Stimulated activated memory B cell treated with anti-CD40 and anti-IgM and Interleukin-4, amounts not matched to agents 10 μg/mL and 1 μg/mL and 100 μg/mL, for 72 hours (primary cell): Measurements from ENCODE around the gene ATG13.

Source experiments
- ATAC-seq: fragments of 150-1000 bp; cut with Tn5 transposase; 2 replicates; pipeline ENCODE4 v1.10.0; 2021
- H3K27ac Mint-ChIP-seq: one replicate; pipeline ENCODE4 v1.8.0; 2022; ENCODE audit warnings: mild to moderate bottlenecking, mixed read lengths
- H3K27me3 Mint-ChIP-seq: one replicate; pipeline ENCODE4 v1.8.0; 2022; ENCODE audit warnings: mixed read lengths
- H3K36me3 Mint-ChIP-seq: one replicate; pipeline ENCODE4 v1.8.0; 2022; ENCODE audit warnings: mixed read lengths
- H3K4me1 Mint-ChIP-seq: one replicate; pipeline ENCODE4 v1.8.0; 2022; ENCODE audit warnings: mixed read lengths
- H3K4me3 Mint-ChIP-seq: one replicate; pipeline ENCODE4 v1.8.0; 2022; ENCODE audit warnings: mild to moderate bottlenecking, moderate library complexity, mixed read lengths
- H3K9me3 Mint-ChIP-seq: one replicate; pipeline ENCODE4 v1.8.0; 2022; ENCODE audit warnings: mixed read lengths

The ATG13 gene

GRCh38 chr11:46630237-46630636 is 12.9 kb downstream of the ATG13 start:
- no peaks in the 10 kb centered on the region for H3K4me1 Mint-ChIP-seq
- H3K9me3 Mint-ChIP-seq = no peaks in the 10 kb centered on the region
- H3K4me3 Mint-ChIP-seq = no peak overlapping the region
- H3K27me3 Mint-ChIP-seq = no peaks in the 10 kb centered on the region
- ATAC-seq = no peak
- no peak overlapping the region for H3K27ac Mint-ChIP-seq
- H3K36me3 Mint-ChIP-seq = peaks cover 26% of the 10 kb centered on the region

DNA sequence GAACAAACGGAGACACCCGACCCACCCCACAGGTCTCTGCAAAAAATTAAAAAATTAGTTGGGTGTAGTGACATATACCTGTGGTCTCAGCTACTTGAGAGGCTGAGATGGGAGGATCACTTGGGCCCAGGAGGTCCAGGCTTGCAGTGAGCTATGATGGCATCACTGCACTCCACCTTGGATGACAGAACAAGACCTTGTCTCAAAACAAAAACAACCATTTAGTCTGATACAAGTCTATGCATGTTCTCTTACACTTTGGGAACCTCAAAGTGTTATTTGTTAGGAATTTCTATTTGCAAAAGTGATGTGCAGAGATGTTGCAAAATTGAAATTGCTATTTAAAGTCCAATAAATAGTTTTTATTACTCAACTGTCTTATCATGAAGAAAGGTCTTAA is 14.3 kb downstream of the ATG13 start:
- H3K9me3 Mint-ChIP-seq = no peaks in the 10 kb centered on the region
- no peak overlapping the region for H3K4me3 Mint-ChIP-seq
- no peak overlapping the region for H3K27ac Mint-ChIP-seq
- no peaks in the 10 kb centered on the region for H3K4me1 Mint-ChIP-seq
- H3K27me3 Mint-ChIP-seq = no peaks in the 10 kb centered on the region
- no peak for ATAC-seq
- peaks cover 25% of the 10 kb centered on the region for H3K36me3 Mint-ChIP-seq

GRCh38 chr11:46632502-46632901 is 15.1 kb downstream of the ATG13 start:
- H3K9me3 Mint-ChIP-seq = no peaks in the 10 kb centered on the region
- no peak for ATAC-seq
- no peaks in the 10 kb centered on the region for H3K27me3 Mint-ChIP-seq
- H3K36me3 Mint-ChIP-seq = peaks cover 27% of the 10 kb centered on the region
- no peak overlapping the region for H3K4me3 Mint-ChIP-seq
- no peaks in the 10 kb centered on the region for H3K4me1 Mint-ChIP-seq
- H3K27ac Mint-ChIP-seq = no peak overlapping the region

DNA sequence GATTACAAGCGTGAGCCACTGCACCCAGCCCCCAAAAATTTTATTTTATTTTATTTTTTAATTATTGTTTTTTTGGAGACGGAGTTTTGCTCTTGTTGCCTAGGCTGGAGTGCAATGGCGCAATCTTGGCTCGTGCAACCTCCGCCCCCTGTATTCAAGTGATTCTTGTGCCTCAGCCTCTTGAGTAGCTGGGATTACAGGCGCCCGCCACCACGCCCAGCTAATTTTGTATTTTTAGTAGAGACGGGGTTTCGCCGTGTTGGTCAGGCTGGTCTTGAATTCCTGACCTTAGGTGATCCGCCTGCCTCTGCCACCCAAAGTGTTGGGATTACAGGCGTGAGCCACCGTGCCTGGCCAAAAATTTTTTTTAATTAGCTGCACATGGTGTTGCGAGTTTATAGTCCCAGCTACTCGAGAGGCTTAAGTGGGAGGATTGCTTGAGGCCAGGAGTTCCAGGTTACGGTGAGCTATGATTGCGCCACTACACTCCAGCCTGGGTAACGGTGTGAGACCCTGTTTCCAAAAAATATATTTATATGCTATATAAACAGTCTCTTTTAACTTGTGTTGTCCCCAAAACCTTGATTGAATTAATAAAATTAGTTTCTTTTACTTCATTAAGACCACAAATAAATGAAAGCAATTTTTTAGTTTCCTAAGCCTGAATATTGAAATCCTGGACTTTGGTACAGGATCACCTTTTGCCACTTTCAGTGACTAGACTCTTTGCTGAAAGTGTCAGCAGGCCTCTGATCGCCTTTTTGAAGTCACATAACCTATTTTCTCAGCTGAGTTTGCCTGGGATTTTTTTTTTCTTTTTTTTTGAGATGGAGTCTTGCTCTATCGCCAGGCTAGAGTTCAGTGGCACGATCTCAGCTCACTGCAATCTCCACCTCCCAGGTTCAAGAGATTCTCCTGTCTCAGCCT is 16.2 kb downstream of the ATG13 start:
- H3K9me3 Mint-ChIP-seq = no peaks in the 10 kb centered on the region
- H3K36me3 Mint-ChIP-seq = peaks cover 34% of the 10 kb centered on the region
- H3K27ac Mint-ChIP-seq = no peak overlapping the region
- no peak overlapping the region for H3K4me3 Mint-ChIP-seq
- ATAC-seq = no peak
- no peaks in the 10 kb centered on the region for H3K27me3 Mint-ChIP-seq
- H3K4me1 Mint-ChIP-seq = no peaks in the 10 kb centered on the region

GRCh38 chr11:46635557-46636139 is 18.3 kb downstream of the ATG13 start:
- H3K27ac Mint-ChIP-seq = no peak overlapping the region
- no peak for ATAC-seq
- H3K36me3 Mint-ChIP-seq = peaks cover 50% of the 10 kb centered on the region
- H3K4me3 Mint-ChIP-seq = no peak overlapping the region
- H3K4me1 Mint-ChIP-seq = no peaks in the 10 kb centered on the region
- no peaks in the 10 kb centered on the region for H3K27me3 Mint-ChIP-seq
- no peaks in the 10 kb centered on the region for H3K9me3 Mint-ChIP-seq

- H3K36me3 Mint-ChIP-seq = peaks cover 41% of the 10 kb centered on the region
- no peaks in the 10 kb centered on the region for H3K4me1 Mint-ChIP-seq
- no peaks in the 10 kb centered on the region for H3K9me3 Mint-ChIP-seq
- no peak for ATAC-seq
- H3K4me3 Mint-ChIP-seq = no peak overlapping the region
- no peak overlapping the region for H3K27ac Mint-ChIP-seq
- H3K27me3 Mint-ChIP-seq = no peaks in the 10 kb centered on the region
Measured at GRCh38 chr11:46637546-46637945, 20.2 kb downstream of the ATG13 start.

- Mint-ChIP-seq H3K27me3 (no peaks in the 10 kb centered on the region), H3K4me1 (no peaks in the 10 kb centered on the region), H3K27ac (no peak overlapping the region), H3K4me3 (no peak overlapping the region), H3K36me3 (peaks cover 51% of the 10 kb centered on the region), H3K9me3 (no peaks in the 10 kb centered on the region)
- no peak for ATAC-seq
Measured at GRCh38 chr11:46639197-46639839, 22.0 kb downstream of the ATG13 start.

GRCh38 chr11:46640036-46640788 is 22.9 kb downstream of the ATG13 start:
- no peak for ATAC-seq
- Mint-ChIP-seq H3K27me3 (no peaks in the 10 kb centered on the region), H3K9me3 (no peaks in the 10 kb centered on the region), H3K27ac (no peak overlapping the region), H3K36me3 (peaks cover 58% of the 10 kb centered on the region), H3K4me3 (no peak overlapping the region), H3K4me1 (no peaks in the 10 kb centered on the region)

GRCh38 chr11:46641639-46642038 is 24.3 kb downstream of the ATG13 start:
- no peaks in the 10 kb centered on the region for H3K9me3 Mint-ChIP-seq
- no peaks in the 10 kb centered on the region for H3K27me3 Mint-ChIP-seq
- H3K4me3 Mint-ChIP-seq = no peak overlapping the region
- no peak overlapping the region for H3K27ac Mint-ChIP-seq
- ATAC-seq = no peak
- H3K4me1 Mint-ChIP-seq = no peaks in the 10 kb centered on the region
- H3K36me3 Mint-ChIP-seq = peaks cover 63% of the 10 kb centered on the region

GRCh38 chr11:46642627-46643335 is 25.4 kb downstream of the ATG13 start:
- Mint-ChIP-seq H3K9me3 (no peaks in the 10 kb centered on the region), H3K36me3 (peaks cover 58% of the 10 kb centered on the region), H3K27me3 (no peaks in the 10 kb centered on the region), H3K4me1 (no peaks in the 10 kb centered on the region), H3K27ac (no peak overlapping the region), H3K4me3 (no peak overlapping the region)
- ATAC-seq = no peak

DNA sequence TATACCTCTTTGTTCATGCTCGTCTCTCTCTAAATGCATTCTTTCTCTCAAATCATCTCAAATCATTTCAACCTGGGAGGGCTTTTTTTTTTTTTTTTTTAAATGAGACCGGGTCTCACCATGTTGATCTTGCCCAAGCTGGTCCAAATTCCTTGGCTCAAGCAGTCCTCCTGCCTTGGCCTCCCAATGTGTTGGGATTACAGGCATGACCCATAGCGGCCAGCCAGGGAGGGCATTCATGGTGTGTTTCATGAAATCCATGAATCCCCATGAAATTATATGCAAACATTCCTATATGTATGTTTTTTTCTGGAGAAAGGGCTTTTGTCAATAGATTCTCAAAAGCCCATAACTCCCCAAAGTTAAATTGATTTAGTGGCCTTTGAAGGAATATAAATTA is 26.2 kb downstream of the ATG13 start:
- peaks cover 53% of the 10 kb centered on the region for H3K36me3 Mint-ChIP-seq

DNA sequence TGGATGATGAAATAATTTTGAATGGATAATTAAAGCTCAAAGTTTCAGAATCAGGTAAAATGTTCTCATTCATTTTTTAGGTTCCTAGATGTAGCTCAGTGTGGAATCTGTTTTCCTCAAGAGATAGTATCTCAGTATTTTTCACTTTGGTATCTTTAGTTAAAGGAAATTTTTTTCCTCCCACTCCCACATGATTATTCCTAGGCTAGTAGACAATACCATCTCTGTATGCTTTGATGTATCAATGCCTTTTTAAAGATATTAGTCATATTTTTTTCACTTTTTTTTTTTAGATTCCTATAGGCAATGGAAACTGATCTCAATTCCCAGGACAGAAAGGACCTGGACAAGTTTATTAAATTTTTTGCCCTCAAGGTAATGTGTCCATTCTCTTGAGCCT is 26.6 kb downstream of the ATG13 start:
- peaks cover 51% of the 10 kb centered on the region for H3K36me3 Mint-ChIP-seq
- ATAC-seq = no peak
- no peaks in the 10 kb centered on the region for H3K4me1 Mint-ChIP-seq
- no peak overlapping the region for H3K27ac Mint-ChIP-seq
- H3K9me3 Mint-ChIP-seq = no peaks in the 10 kb centered on the region
- H3K4me3 Mint-ChIP-seq = no peak overlapping the region
- H3K27me3 Mint-ChIP-seq = no peaks in the 10 kb centered on the region

More for the DNA sequence above, 26.2 kb downstream of the ATG13 start:
- H3K4me1 Mint-ChIP-seq = no peaks in the 10 kb centered on the region
- no peak overlapping the region for H3K4me3 Mint-ChIP-seq
- no peak for ATAC-seq
- no peaks in the 10 kb centered on the region for H3K9me3 Mint-ChIP-seq
- H3K27me3 Mint-ChIP-seq = no peaks in the 10 kb centered on the region
- no peak overlapping the region for H3K27ac Mint-ChIP-seq

GRCh38 chr11:46649180-46649738 is 31.9 kb downstream of the ATG13 start:
- no peak for ATAC-seq
- Mint-ChIP-seq H3K27me3 (no peaks in the 10 kb centered on the region), H3K36me3 (peaks cover 35% of the 10 kb centered on the region), H3K4me3 (no peak overlapping the region), H3K9me3 (no peaks in the 10 kb centered on the region), H3K4me1 (no peaks in the 10 kb centered on the region), H3K27ac (no peak overlapping the region)

DNA sequence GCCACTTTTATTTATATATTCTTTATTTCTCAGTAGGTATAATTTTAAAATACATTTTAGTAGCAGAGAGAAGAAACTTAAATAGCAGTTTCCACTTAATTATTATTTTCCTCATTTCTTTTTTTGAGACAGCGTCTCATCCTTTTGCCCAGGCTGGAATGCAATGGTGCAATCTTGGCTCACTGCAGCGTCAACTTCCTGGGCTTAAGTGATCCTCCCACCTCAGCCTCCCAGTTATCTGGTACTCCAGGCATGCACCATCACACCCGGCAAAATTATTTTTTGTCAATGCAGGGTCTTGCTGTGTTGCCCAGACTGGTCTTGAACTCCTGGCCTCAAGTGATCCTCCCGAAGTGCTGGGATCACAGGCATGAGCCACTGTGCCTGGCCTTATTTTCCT is 38.3 kb downstream of the ATG13 start:
- H3K4me1 Mint-ChIP-seq = no peaks in the 10 kb centered on the region
- H3K36me3 Mint-ChIP-seq = peaks cover 57% of the 10 kb centered on the region
- ATAC-seq = no peak
- no peak overlapping the region for H3K4me3 Mint-ChIP-seq
- H3K27ac Mint-ChIP-seq = no peak overlapping the region
- H3K27me3 Mint-ChIP-seq = no peaks in the 10 kb centered on the region
- H3K9me3 Mint-ChIP-seq = no peaks in the 10 kb centered on the region
